GOT3 (cell line): ENCODE results near the gene MPI.
"Not testable (repeated sequence)": the region's sequence is repeated elsewhere in the genome, so short reads cannot be mapped to it uniquely, and the experiment has no call there.

Experiments used
- DNase-seq: peaks from one replicate; lab custom pipeline; 2025; ENCODE audit warnings: mixed read lengths; lab: John Stamatoyannopoulos, UW

MPI gene

DNA sequence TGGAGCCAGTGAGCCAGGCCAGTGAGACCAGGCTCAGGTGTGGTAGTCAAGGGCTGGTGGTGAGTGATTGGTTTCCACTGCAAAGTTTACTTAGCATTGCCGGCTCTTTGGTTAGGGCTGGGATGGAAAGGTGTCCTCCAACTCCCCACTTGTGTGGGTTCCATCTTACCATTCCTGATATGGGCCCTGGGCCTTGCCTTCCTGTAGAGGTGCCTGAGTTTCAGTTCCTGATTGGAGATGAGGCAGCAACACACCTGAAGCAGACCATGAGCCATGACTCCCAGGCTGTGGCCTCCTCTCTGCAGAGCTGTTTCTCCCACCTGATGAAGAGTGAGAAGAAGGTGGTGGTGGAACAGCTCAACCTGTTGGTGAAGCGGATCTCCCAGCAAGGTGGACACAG lies 3.1 kb downstream of the MPI start:
- no peak for DNase-seq

DNA sequence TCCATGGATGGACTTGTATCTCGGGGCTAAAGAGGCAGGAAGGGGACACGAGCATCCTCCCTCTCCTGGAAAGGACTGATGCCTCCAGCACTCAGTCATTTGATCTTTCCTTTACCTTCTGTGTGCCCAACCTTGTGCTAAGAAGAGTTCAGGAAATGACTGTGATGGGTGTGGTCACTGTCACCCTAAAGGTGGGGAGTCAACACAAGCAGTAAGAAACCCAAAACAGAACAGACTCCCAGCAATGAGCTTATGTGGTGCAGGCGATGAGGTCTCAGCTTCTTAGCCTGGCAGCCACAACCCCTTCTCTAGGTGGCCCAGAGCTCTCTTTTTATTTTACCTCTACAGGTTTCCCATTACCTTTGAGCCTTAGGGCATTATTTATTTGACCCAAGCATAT lies 3.8 kb downstream of the MPI start:
- no peak for DNase-seq

DNA sequence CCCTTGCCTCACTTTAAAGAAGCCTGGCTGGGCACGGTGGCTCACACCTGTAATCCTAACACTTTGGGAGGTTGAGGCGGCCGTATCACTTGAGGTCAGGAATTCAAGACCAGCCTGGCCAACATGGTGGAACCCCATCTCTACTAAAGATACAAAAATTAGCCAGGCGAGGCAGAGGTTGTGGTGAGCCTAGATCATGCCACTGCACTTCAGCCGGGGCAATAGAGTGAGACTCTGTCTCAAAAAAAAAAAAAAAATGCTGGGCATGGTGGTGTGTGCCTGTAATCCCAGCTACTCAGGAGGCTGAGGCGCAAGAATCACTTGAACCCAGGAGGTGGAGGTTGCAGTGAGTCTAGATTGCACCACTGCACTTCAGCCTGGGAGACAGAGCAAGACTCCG lies 4.5 kb downstream of the MPI start:
- not testable (repeated sequence) for DNase-seq

DNA sequence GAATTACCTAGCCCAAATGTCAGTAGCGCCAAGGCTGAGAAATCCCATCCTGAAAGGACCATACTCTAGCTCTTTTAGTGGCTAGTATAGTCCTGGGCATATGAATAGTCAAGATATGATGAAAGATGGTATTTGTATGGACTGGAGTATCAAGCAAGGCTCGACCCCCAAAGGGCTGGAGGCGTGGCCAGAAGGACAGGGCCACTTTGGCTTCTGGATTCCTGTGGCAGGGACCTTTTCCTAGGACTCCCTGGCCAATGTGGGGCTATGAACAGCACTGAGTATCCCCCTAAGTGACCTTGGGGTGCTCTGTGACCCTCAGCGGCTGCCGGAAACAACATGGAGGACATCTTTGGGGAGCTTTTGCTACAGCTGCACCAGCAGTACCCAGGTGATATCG lies 6.0 kb downstream of the MPI start:
- DNase-seq, result no peak

DNA sequence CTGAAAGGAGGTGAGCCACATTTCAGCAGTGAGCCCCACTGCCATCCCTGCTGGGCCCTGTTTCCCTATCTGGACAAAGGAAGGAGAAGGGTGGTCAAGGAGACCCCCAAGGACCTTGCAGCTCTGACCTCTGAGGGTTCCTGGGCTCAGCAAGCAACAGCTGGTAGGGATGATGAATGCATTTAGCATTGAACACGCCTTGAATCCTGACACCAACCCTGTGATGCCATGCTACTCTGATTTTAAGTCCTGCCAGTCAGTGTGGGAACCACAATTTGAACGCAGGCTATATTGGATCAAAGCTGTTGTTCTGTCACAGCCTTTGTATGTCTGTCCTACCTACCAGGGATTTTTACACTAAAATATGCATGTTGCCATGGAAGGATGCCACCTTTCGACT lies 6.5 kb downstream of the MPI start:
- no peak for DNase-seq

DNA sequence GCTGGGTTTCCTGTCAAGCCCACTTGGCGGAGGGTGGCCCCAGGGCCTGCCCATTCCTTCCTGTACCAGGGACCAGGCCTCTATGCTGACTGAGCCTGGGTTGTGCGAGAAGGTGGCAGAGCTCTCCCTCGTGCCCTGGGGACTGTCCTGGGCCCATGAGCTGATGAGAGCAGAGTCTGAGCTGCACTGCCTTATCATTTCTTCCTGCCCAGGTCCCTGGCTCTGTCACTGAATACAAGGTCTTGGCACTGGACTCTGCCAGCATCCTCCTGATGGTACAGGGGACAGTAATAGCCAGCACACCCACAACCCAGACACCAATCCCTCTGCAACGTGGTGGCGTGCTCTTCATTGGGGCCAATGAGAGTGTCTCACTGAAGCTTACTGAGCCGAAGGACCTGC lies 7.5 kb downstream of the MPI start:
- no peak for DNase-seq

DNA sequence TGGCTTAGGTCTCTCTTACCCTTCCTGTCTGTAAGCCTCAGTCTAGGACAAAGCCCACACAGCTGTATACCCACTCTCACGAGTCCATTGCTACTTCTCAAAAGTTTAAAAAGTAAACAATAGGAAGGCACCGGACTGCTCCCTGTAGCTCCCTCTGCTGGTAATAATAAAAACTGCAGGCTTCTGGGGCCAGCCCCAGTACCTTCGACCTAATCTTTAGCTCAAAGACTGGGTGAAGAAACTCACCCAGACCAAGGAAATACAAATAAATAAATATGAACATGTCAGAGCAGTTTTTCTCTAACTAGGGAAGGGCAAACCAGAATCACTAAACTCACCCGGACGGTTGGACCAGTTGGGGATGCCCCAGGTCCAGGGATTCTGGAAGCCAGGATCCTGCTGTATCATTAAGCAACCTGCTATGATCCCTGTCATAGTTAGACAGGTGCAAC lies 11.8 kb downstream of the MPI start:
- DNase-seq, result peak; percentile 10

DNA sequence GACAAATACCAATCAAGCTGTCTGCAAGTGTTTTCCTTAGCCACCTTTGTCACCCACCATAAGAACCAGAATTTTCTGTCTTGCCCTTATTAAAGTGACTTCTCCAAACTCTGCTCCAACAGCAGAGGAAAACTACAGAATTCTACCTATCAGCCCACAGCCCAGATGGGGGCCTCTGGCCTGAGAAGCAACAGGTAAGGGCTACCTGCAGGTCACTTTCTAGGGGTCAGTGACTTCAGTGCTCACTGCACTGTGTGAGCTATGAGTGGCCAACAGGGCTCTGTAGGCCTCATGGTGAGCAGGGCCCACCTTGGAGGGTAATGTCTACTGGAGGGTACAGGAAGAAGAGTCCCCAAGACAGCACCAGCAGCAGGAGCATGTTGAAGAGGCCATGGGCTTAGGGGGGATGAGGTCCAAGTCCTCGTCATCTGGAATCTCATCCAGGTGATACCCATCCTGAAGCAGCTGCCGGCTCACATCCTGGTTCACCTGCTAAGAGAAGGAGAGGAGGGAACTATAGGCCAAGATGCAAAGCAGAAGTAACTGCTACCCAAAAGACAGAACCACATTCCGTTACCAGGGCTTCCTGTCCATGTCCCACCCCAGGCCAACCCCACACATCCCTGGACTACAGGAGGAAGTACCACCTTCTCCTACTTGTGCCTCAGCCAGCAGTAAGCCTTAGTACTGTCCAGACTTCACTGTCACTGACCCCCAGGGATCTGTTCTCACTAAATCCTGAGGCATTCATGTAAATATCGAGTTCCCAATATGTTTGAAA lies 12.6 kb downstream of the MPI start:
- DNase-seq, result no peak

DNA sequence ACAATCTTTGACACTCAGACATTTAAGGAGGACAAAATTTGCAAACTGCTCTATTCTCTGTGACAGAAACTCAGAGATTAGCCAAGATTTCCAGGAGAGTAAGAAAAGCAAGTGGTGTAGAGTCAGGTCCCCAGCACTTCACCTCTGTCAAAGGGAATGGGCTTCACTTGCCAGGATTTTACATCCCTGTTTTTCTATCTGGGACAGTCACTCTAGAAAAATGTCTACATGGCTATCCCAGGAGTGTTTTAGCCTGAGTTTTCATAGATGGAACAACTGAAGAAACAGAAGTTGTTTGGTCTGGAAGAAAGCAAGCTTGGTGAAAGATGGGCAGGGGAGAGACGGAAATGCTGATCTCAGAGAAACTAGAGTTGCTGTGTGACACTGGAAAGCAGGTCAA lies 13.8 kb downstream of the MPI start:
- no peak for DNase-seq

DNA sequence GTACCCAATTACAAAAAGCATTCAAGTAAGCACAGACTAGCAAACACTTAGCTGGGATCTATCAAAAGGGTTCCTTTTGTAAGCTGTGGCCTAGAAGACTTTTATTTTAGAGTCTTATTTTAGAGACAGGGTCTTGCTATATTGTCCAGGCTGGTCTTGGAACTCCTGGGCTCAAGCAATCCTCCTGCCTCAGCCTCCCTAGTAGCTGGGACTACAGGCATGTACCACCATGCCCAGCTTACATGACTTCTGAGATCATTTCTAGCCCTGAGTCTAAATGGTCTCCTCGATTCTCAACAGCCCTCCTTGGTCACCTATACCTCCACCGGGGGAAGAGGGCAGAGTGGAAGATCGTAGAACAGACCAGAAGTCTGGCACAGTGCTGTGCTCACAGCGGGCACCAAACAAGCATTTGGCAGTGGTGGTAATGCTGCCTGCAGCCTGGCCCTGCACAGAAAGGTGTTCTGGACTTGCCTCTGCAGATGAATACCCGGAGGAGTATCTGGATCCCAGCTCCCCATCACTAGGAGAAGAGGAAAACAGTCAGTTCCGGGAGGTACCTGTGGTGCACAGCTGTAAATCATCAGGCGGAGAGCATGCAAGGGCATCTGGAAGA lies 14.5 kb downstream of the MPI start:
- no peak for DNase-seq

DNA sequence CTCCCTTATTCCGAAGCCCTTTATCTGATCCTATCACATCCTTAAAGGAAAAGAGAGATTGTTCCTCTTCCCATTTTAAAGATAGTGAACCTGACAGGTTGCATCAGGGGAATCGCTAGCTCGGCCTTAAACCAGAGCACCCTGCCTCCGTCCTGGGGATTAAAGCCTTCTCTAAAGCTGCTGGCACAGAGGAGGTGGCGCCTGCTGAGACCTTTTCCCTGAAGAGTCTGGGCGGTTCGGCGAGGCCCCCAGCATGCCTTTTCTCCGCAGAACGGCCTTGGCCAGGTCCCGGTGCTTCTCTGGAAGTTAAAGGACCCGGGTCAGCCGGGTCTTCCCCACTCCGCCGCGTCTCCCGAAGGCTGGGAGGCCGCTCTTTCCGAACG lies 16.2 kb downstream of the MPI start:
- no peak for DNase-seq

DNA sequence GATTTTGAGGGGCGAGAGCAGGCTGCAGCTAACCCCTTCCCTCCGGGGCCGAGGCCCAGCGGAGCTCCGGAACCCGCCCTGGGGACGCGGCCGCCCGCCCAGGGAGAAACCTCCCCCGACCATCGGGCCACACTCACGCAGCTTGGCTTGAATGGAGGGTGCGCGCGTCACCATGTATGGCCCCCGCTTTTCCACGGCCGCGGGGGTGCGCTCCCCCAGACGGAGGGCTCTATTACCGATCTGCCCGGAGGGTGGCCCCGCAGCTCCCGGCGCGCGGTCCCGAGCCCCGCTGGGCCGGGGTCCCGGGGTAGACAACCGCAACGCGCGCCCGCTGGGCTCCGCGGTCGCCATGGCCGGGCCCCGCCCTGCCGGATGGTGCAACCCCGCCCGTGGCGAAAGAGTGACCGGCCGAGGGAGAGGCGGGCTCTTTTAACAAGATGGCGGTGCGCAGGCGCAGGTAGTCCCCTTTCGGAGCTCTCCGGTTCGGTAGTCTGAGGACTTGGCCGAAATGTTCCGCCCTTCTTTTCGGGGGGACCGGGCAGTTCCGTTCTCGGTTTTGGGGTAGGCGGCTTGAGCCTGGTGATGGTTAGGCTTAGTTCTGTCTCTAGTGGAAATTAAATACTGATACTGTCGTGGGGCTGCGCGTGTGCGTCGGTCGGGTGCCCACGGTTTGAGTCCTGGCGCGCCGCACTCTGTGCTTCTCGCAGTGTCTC lies 16.8 kb downstream of the MPI start, which contains the start of gene FAM219B:
Gene FAM219B (minus strand): TSS at position 402 of the 713 bp plus-strand sequence. CDS start 51 bp downstream, at position 351.
- DNase-seq, result peak; percentile 30

DNA sequence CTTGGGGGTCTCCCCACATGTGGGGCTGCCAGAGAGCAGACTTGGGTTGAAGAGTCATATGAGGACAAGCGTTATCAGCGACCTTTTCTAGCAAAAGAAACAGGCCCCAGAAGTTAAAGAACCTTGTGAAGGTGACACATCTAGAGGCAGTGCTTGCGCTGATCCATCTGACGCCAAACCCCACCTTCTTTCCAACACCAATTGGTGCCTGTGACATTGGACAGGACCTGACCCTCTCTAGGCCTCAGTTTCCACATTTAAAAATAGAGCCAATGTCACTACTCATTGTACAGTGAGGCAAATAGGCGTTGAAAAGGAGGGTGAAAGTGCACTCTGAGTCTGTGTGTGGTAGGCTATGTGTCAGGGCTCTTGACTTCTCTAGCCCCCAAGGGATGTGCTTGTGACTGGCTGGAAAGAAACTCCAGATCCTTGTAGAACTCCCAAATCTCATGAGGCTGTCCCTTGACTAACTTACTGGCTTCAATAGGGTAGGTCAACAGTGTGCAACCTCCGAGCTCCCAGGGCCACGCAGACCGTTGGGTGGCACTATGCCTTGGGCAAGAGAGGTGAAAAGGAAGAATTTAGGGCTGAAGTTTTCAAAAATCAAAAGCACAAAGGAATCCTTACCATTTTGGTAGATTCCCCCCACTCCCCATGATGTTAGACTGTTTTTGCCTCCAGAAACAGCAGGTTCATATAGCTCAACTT lies 17.5 kb downstream of the MPI start:
- no peak for DNase-seq

DNA sequence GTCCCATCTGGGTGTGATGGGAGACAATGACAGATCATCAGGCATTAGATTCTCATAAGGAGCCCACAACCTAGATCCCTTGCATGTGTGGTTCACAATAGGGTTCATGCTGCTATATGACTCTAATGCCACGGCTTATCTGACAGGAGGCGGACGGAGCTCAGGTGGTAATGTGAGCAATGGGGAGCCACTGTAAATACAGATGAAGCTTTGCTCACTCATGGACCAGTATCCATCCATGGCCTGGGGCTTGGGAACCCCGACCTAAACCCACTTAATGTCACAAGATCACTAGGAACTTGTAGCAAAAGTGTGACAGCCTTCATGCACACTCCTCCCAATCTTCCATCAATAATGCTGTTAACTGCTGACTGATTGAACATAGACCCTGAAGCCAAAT lies 18.8 kb downstream of the MPI start:
- no peak for DNase-seq

DNA sequence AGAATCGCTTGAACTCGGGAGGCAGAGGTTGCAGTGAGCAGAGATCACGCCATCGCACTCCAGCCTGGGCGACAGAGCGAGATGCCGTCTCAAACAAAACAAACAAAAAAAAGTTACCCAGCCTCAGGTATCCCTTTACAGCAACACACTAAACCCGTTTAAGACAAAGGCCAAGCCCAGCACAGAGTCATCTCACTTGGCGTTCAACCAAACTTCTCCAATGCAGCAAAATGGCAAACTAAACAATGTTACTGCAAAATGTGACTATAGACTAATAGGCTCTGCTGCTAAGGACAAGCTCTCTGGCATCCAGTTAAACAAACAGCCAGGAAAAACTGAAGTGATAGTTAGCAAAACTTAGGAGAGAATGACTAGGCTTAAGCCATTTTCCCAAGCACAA lies 23.2 kb downstream of the MPI start:
- no peak for DNase-seq

DNA sequence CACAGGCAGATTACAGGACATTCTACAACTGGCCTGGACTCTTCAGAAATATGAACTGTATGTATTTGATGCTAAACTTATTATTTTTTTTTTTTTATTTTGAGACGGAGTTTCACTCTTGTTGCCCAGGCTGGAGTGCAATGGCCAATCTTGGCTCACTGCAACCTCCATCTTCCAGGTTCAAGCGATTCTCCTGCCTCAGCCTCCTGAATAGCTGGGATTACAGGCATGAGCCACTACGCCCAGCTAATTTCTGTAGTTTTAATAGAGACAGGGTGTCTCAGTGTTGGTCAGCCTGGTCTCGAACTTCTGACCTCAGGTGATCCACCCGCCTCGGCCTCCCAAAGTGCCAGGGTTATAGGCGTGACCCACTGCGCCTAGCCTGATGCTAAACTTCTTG lies 24.0 kb downstream of the MPI start:
- not testable (repeated sequence) for DNase-seq

DNA sequence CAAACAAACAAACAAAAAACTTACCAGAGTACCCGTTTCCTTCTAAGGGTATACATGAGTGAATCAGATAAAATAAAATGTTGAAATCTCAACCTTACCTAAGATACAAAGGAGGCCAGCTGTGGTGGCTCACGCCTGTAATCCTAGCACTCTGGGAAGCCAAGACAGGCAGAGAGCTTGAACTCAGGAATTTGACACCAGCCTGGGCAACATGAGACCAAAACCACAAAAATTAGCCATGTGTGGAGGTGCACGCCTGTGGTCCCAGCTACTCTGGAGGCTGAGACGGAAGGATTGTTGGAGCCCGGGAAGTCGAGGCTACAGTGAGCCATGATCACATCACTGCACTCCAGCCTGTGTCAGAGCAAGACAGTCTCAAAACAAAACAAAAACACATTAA lies 27.8 kb downstream of the MPI start:
- DNase-seq, result no peak

DNA sequence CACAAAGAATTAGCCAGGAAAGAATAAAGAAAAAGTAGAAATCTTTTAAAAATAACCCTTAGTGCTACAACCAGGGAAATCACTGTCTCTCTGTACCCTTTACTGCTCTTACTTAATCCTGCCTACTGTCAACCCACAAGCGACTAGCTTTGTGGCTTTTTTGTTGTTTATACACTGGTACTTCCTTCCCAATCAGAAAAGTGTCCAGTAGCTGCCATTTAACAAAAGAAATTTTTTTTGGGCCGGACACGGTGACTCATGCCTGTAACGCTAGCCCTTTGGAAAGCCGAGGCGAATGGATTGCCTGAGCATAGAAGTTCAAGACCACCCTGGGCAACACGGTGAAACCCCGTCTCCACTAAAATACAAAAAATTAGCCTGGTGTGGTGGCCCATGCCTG lies 30.6 kb downstream of the MPI start:
- DNase-seq, result no peak

DNA sequence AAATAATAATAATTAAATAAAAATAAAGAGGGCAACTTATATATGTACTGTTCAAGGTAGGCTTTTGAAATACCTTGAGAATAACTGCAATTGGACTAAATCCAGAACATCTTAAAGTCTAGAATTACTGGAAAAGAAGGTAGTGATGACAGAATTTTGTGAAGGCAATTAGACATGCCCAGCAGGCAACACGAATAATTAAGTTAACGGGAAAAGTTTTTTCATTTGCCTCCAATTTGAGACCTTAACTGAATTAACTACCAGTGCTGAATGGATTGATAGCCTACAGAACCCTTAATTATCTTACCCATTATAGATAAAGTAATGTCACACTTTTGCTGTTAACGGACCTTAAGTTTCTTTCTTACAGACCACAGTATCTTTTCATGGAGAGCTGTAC lies 34.7 kb downstream of the MPI start:
- no peak for DNase-seq

DNA sequence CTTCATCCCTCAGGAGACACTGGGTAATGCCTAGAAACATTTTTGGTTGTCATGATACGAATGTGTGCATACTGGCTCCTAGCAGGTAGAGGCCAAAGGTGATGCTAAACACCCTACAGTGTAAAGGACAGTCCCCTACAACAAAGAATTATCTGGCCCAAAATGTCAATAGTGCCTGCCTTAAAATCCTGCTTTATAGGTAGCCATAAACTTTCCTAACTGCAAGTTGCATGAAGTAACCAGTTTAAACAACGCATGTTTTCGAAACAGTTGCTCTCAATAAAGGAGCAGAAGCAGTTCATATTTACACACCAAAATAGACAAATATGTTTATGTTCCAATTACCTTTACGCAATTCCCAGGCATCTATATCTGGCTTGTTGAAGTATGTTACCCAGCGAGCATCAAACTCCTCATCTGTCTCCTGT lies 38.9 kb downstream of the MPI start:
- no peak for DNase-seq

DNA sequence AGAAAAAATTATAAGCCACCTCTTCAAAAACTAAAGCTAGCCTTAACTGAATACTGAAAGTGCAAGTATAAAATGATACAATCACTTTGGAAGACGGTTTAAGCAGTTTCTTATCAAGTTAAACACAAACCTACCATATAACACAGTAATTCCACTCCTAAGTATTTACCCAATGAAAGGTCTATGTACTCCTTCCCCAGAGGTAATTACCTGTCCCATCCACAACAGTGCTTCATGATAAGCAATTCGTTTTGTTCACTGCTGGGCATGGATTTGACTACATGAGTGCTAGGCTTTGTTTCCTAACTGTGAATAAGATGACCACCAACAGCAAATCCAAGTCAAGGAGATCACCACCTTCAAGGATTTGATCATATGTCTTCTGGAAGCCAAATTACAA lies 43.7 kb downstream of the MPI start:
- DNase-seq, result no peak

DNA sequence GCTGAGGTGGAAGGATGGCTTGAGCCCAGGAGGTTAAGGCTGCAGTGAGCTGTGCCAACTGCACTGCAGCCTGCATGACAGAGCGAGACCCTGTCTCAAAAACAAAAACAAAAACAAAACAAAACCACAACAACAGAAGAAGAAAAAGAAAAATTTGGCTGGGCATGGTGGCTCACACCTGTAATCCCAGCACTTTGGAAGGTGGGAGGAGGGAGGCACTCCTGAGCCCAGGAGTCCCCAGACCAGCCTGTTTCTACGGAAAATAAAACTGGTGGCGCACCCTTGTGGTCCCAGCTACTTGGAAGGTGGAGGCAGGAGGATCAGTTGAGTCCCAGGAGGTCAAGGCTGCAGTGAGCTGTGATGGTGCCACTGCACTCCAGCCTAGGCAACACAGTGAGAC lies 45.4 kb downstream of the MPI start:
- not testable (repeated sequence) for DNase-seq

DNA sequence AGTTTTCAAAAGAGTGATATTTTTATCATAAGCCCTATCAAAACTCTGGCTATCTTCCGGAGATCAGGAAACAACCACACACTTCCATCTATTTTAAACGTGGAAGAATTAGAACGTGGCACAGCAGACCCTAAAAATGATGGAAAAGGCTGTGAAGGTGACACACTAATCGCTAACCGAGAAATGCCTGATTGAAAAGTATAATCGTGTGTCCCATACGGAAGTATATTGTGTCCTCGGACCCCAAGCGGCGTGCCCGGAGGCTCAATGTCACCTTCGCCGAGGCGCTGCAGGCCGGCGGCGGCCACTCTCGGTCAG lies 47.4 kb downstream of the MPI start:
- no peak for DNase-seq
